IMR-90 (cell line): ENCODE measurements around the gene FAM168A. TPM values are rescaled to one million over a fixed set of nuclear protein-coding genes. Genes with fewer than 3 reads are reported as not detected.

ENCODE experiments used
- ATAC-seq: fragments of 200-7000 bp; cut with Tn5 transposase; 2 replicates; pipeline ENCODE4 v1.9.1; 2020; ENCODE audit warnings: low read depth, mild to moderate bottlenecking, moderate library complexity
- BruUV-seq: library from RNA; stranded (reverse); fragments of 400-500 nt; replicated peaks from 2 replicates; lab custom pipeline; 2021; lab: Mats Ljungman, UMichigan
- CTCF ChIA-PET: fragments of 300-600 bp; formaldehyde crosslinking; extraction: SDS; loops from one replicate; lab custom pipeline; 2021; ENCODE audit warnings: antibody characterized with exemption; lab: Yijun Ruan, JAX
- POLR2A ChIA-PET: fragments of 300-600 bp; sonication (Branson Sonifier 250); formaldehyde crosslinking; loops from one replicate; lab custom pipeline; 2022; ENCODE audit warnings: antibody characterized with exemption; ENCODE audit not compliant: unreplicated experiment; lab: Charles Lee
- DNase-seq: peaks from one replicate; pipeline ENCODE4 v3.0.0; 2013
- H2AFZ ChIP-seq: replicated peaks from 2 replicates; pipeline ENCODE3; 2013; ENCODE audit warnings: low read length, mild to moderate bottlenecking; ENCODE audit not compliant: poor library complexity
- H2AK5ac ChIP-seq: 2 replicates; pipeline ENCODE4 v1.6.1; 2013; ENCODE audit warnings: low read depth, low read length, inconsistent platforms
- H2AK9ac ChIP-seq: replicated peaks from 2 replicates; pipeline ENCODE3; 2013; ENCODE audit warnings: mild to moderate bottlenecking, low read depth, low read length, moderate library complexity; ENCODE audit not compliant: poor library complexity
- H2BK120ac ChIP-seq: 2 replicates; pipeline ENCODE4 v1.6.1; 2013; ENCODE audit warnings: low read depth, low read length, inconsistent platforms
- H2BK15ac ChIP-seq: 3 replicates; pipeline ENCODE4 v1.6.1; 2013; ENCODE audit warnings: low read depth, low read length, inconsistent platforms
- H2BK20ac ChIP-seq: 2 replicates; pipeline ENCODE4 v1.6.1; 2013; ENCODE audit warnings: low read depth, mild to moderate bottlenecking, inconsistent platforms, low read length, moderate library complexity
- H2BK5ac ChIP-seq: 2 replicates; pipeline ENCODE4 v1.6.1; 2013; ENCODE audit warnings: mild to moderate bottlenecking, low read depth, low read length, inconsistent platforms; ENCODE audit not compliant: poor library complexity, severe bottlenecking
- H3K14ac ChIP-seq: replicated peaks from 2 replicates; pipeline ENCODE4 v1.6.1; 2013; ENCODE audit warnings: low read depth, low read length, inconsistent platforms
- H3K18ac ChIP-seq: 2 replicates; pipeline ENCODE4 v1.6.1; 2013; ENCODE audit warnings: low read depth, low read length, control low read depth
- H3K23ac ChIP-seq: 2 replicates; pipeline ENCODE4 v1.6.1; 2013; ENCODE audit warnings: low read depth, low read length, inconsistent platforms
- H3K27ac ChIP-seq: 2 replicates; pipeline ENCODE4 v1.5.1; 2013; ENCODE audit warnings: mild to moderate bottlenecking, control low read depth, low read length; ENCODE audit not compliant: insufficient read depth
- H3K27me3 ChIP-seq: 2 replicates; pipeline ENCODE4 v1.6.1; 2013; ENCODE audit warnings: low read length; ENCODE audit not compliant: control insufficient read depth, insufficient read depth
- H3K36me3 ChIP-seq: 2 replicates; pipeline ENCODE4 v1.6.1; 2013; ENCODE audit warnings: low read length, mixed read lengths; ENCODE audit not compliant: control insufficient read depth, insufficient read depth
- H3K4ac ChIP-seq: 2 replicates; pipeline ENCODE4 v1.6.1; 2013; ENCODE audit warnings: low read depth, low read length, inconsistent platforms
- H3K4me1 ChIP-seq: 2 replicates; pipeline ENCODE4 v1.6.1; 2013; ENCODE audit warnings: low read length, mixed read lengths; ENCODE audit not compliant: control insufficient read depth, insufficient read depth
- H3K4me2 ChIP-seq: 2 replicates; pipeline ENCODE4 v1.6.1; 2013; ENCODE audit warnings: low read depth, mild to moderate bottlenecking, control low read depth, low read length, moderate library complexity
- H3K4me3 ChIP-seq: 2 replicates; pipeline ENCODE4 v1.5.1; 2013; ENCODE audit warnings: low read depth, mild to moderate bottlenecking, control low read depth, low read length, moderate library complexity; ENCODE audit not compliant: insufficient read depth
- H3K56ac ChIP-seq: 2 replicates; pipeline ENCODE4 v1.6.1; 2013; ENCODE audit warnings: low read length, inconsistent platforms; ENCODE audit not compliant: insufficient read depth; ENCODE audit errors: extremely low read depth
- H3K79me1 ChIP-seq, 2 experiments: 2 replicates each; pipeline ENCODE4 v1.6.1; 2013; ENCODE audit warnings: low read length in 2 of 2, inconsistent platforms in 1 of 2, low read depth in 1 of 2
- H3K9ac ChIP-seq: 2 replicates; pipeline ENCODE4 v1.6.1; 2013; ENCODE audit warnings: low read depth, low read length, control low read depth
- H3K9me1 ChIP-seq: 2 replicates; pipeline ENCODE4 v1.6.1; 2013; ENCODE audit warnings: low read length, inconsistent platforms; ENCODE audit not compliant: insufficient read depth
- H3K9me3 ChIP-seq: 2 replicates; pipeline ENCODE4 v1.6.1; 2013; ENCODE audit warnings: low read length; ENCODE audit not compliant: control insufficient read depth, insufficient read depth
- H4K20me1 ChIP-seq: 2 replicates; pipeline ENCODE4 v1.6.1; 2013; ENCODE audit warnings: low read length, inconsistent platforms; ENCODE audit not compliant: insufficient read depth
- H4K5ac ChIP-seq: 2 replicates; pipeline ENCODE4 v1.6.1; 2013; ENCODE audit warnings: mild to moderate bottlenecking, low read depth, low read length, control low read depth
- H4K8ac ChIP-seq, 2 experiments: 2 replicates each; pipeline ENCODE4 v1.6.1; 2013; ENCODE audit warnings: low read depth in 2 of 2, low read length in 2 of 2, control low read depth in 1 of 2, inconsistent platforms in 1 of 2
- H4K91ac ChIP-seq: 2 replicates; pipeline ENCODE4 v1.6.1; 2013; ENCODE audit warnings: low read depth, low read length, inconsistent platforms; ENCODE audit not compliant: insufficient read depth
- BHLHE40 ChIP-seq: fragments of 150-350 bp; IDR thresholded peaks from 2 replicates; pipeline ENCODE4 v1.6.1; 2016; ENCODE audit warnings: mild to moderate bottlenecking, low read depth, low read length
- CEBPB ChIP-seq: IDR thresholded peaks from 2 replicates; pipeline ENCODE4 v1.6.1; 2012; ENCODE audit warnings: low read depth, low read length, improper control_type of control experiment
- CHD1 ChIP-seq: IDR thresholded peaks from 2 replicates; pipeline ENCODE4 v1.6.1; 2012; ENCODE audit warnings: low read depth, low read length, improper control_type of control experiment
- CTCF ChIP-seq: conservative IDR thresholded peaks from 2 replicates; pipeline ENCODE4 v1.5.1; 2012; ENCODE audit warnings: mild to moderate bottlenecking, low read depth, low read length, improper control_type of control experiment
- MAFK ChIP-seq: IDR thresholded peaks from 2 replicates; pipeline ENCODE4 v1.6.1; 2012; ENCODE audit warnings: low read depth, low read length, improper control_type of control experiment
- MAZ ChIP-seq: IDR thresholded peaks from 2 replicates; pipeline ENCODE4 v1.6.1; 2012; ENCODE audit warnings: low read depth, mild to moderate bottlenecking, low read length, improper control_type of control experiment, moderate library complexity, borderline replicate concordance
- MXI1 ChIP-seq: IDR thresholded peaks from 2 replicates; pipeline ENCODE4 v1.6.1; 2012; ENCODE audit warnings: low read depth, mild to moderate bottlenecking, low read length, moderate library complexity, borderline replicate concordance
- NFE2L2 ChIP-seq: fragments of 150-350 bp; IDR thresholded peaks from 2 replicates; pipeline ENCODE4 v1.6.1; 2016; ENCODE audit warnings: low read depth, mild to moderate bottlenecking, low read length
- POLR2A ChIP-seq: IDR thresholded peaks from 2 replicates; pipeline ENCODE4 v1.6.1; 2012; ENCODE audit warnings: mild to moderate bottlenecking, low read depth, low read length
- RAD21 ChIP-seq: IDR thresholded peaks from 2 replicates; pipeline ENCODE4 v1.6.1; 2012; ENCODE audit warnings: low read length, improper control_type of control experiment
- RCOR1 ChIP-seq: IDR thresholded peaks from 2 replicates; pipeline ENCODE4 v1.6.1; 2012; ENCODE audit warnings: mild to moderate bottlenecking, low read length, improper control_type of control experiment; ENCODE audit not compliant: insufficient replicate concordance
- RFX5 ChIP-seq: IDR thresholded peaks from 2 replicates; pipeline ENCODE4 v1.8.0; 2012; ENCODE audit warnings: low read depth, mild to moderate bottlenecking, low read length, moderate library complexity
- SMC3 ChIP-seq: fragments of 150-350 bp; IDR thresholded peaks from 2 replicates; pipeline ENCODE4 v1.6.1; 2016; ENCODE audit warnings: low read depth, mild to moderate bottlenecking, antibody characterized with exemption, low read length, moderate library complexity
- WGBS, 2 experiments: methylation state at CpG; one replicate each; pipeline versions ENCODE4 v1.1.5 to v1.1.7; 2013; ENCODE audit warnings: missing lambda C conversion rate in 2 of 2; ENCODE audit not compliant: insufficient read length in 1 of 2; ENCODE audit errors: extremely low coverage in 2 of 2; 5-methylcytosine and 5-hydroxymethylcytosine counted together
- dilution Hi-C: fragments of 300-500 bp; cut with HindIII; formaldehyde crosslinking; loops from one replicate; pipeline ENCODE4 v1.14.3; 2018; ENCODE audit warnings: low sequenced_read_pairs; ENCODE audit not compliant: unreplicated experiment
- in situ Hi-C: fragments of 300-500 bp; cut with MboI; formaldehyde crosslinking; loops from 3 replicates; pipeline ENCODE4 v1.14.3; 2019; ENCODE audit warnings: low sequenced_read_pairs, inconsistent platforms, mixed read lengths
- intact Hi-C: fragments of 100-400 bp; cut with micrococcal nuclease; formaldehyde crosslinking; loops from 2 replicates; pipeline ENCODE4 v1.10.0; 2022
- polyA plus RNA-seq, 3 experiments: library from polyadenylated mRNA; depleted of rRNA; stranded (reverse); fragments of >200 nt; gene quantifications; 2 replicates each; pipeline ENCODE4 v1.2.3, GENCODE V29; 2012; ENCODE audit warnings: low replicate concordance in 1 of 3
- total RNA-seq: library from RNA; depleted of rRNA; stranded (reverse); fragments of >200 nt; gene quantifications from 2 replicates; pipeline ENCODE4 v1.2.3, GENCODE V29; 2012
- TF ChIP-seq, protein P1 (sequence below): fragments of 150-350 bp; IDR thresholded peaks from 2 replicates; pipeline ENCODE4 v1.6.1; 2016; ENCODE audit warnings: low read depth, mild to moderate bottlenecking, low read length, moderate library complexity, borderline replicate concordance

The FAM168A gene
- total and polyA plus RNA-seq, 2 of the 4 experiments (the other 2 are of a cell fraction): 13.1 to 22.8 TPM

- TF ChIP-seq, protein P1, sequence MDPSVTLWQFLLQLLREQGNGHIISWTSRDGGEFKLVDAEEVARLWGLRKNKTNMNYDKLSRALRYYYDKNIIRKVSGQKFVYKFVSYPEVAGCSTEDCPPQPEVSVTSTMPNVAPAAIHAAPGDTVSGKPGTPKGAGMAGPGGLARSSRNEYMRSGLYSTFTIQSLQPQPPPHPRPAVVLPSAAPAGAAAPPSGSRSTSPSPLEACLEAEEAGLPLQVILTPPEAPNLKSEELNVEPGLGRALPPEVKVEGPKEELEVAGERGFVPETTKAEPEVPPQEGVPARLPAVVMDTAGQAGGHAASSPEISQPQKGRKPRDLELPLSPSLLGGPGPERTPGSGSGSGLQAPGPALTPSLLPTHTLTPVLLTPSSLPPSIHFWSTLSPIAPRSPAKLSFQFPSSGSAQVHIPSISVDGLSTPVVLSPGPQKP: no peak
Measured at GRCh38 chr11:73565804-73566203, 32.1 kb downstream of the FAM168A start (continued).

- Histone ChIP-seq H2AK5ac (peak overlapping the region; percentile 18; the same call in 1 of the 2 replicates), H3K56ac (no peak overlapping the region), H3K27me3 (no peaks in the 10 kb centered on the region), H3K23ac (no peak overlapping the region), H4K5ac (no peak overlapping the region), H2BK5ac (no peak overlapping the region), H2BK120ac (no peak overlapping the region), H2AFZ (no peak overlapping the region), H3K14ac (0 out of 2 replicates have a peak overlapping the region, but pooled peaks have one; percentile 19), H3K4me2 (no peak overlapping the region), H4K91ac (no peak overlapping the region), H4K20me1 (peaks cover 13% of the 10 kb centered on the region; the same call in 1 of the 2 replicates), H3K36me3 (no peaks in the 10 kb centered on the region), H3K4me1 (peaks cover 4% of the 10 kb centered on the region), H3K4ac (no peak overlapping the region), H3K79me1 (peaks cover 16 to 44% of the 10 kb centered on the region in 2 experiments), H2BK15ac (no peak overlapping the region), H3K18ac (no peak overlapping the region), H3K9me1 (no peaks in the 10 kb centered on the region; the same call in 1 of the 2 replicates), H3K4me3 (no peak overlapping the region), H4K8ac (no peak overlapping the region), H2BK20ac (no peak overlapping the region), H2AK9ac (no peak overlapping the region), H3K27ac (no peak overlapping the region), H3K9me3 (no peaks in the 10 kb centered on the region), H3K9ac (no peak overlapping the region)
- in situ Hi-C loops (no loop called here), intact Hi-C loops (no loop called here), dilution Hi-C loops (no loop called here)
- no CpG with 5 or more reads among the region's 2 CpGs for WGBS, 2 experiments
- DNase-seq (no peak), ATAC-seq (no peak)
- BruUV-seq: no TSS peak
- ChIA-PET CTCF (no interaction called here), POLR2A (no interaction called here)
- no peak for TF ChIP-seq SMC3
- TF ChIP-seq POLR2A: no peak
- no peak for TF ChIP-seq MXI1
- no peak for TF ChIP-seq MAZ
- TF ChIP-seq CHD1: no peak
- TF ChIP-seq, protein P1: no peak
- no peak for TF ChIP-seq RFX5
- no peak for TF ChIP-seq MAFK
- TF ChIP-seq CTCF: no peak
- no peak for TF ChIP-seq RAD21
- TF ChIP-seq CEBPB: no peak
- no peak for TF ChIP-seq NFE2L2
- TF ChIP-seq RCOR1: no peak
- no peak for TF ChIP-seq BHLHE40
Measured at GRCh38 chr11:73564903-73565302, 33.0 kb downstream of the FAM168A start.
